Astrocyte (in vitro differentiated cells and primary cell): ENCODE measurements around the gene ZNF860. TPM values are rescaled to one million over a fixed set of nuclear protein-coding genes. Genes with fewer than 3 reads are reported as not detected.

Experiments used
- DNase-seq: peaks from one replicate; pipeline ENCODE4 v3.0.0-alpha.2; 2010; ENCODE audit warnings: low read depth
- FAIRE-seq: peaks from 2 replicates; lab custom pipeline; 2011; peaks lifted over from hg19 to GRCh38; lab: Jason Lieb, UNC
- H2AFZ ChIP-seq: 2 replicates; pipeline ENCODE4 v1.6.0; 2012; ENCODE audit warnings: low read depth, low read length, inconsistent platforms
- H3K27ac ChIP-seq: 2 replicates; pipeline ENCODE4 v1.5.1; 2011; ENCODE audit warnings: low read depth, low read length, inconsistent platforms
- H3K27me3 ChIP-seq: 2 replicates; pipeline ENCODE4 v1.6.0; 2011; ENCODE audit warnings: low read length, inconsistent platforms; ENCODE audit not compliant: insufficient read depth
- H3K36me3 ChIP-seq: 2 replicates; pipeline ENCODE4 v1.5.1; 2011; ENCODE audit warnings: low read length, inconsistent platforms; ENCODE audit not compliant: insufficient read depth
- H3K4me1 ChIP-seq: 2 replicates; pipeline ENCODE4 v1.5.1; 2011; ENCODE audit warnings: low read length, inconsistent platforms; ENCODE audit not compliant: insufficient read depth
- H3K4me2 ChIP-seq: 2 replicates; pipeline ENCODE4 v1.6.0; 2012; ENCODE audit warnings: low read length, inconsistent platforms
- H3K4me3 ChIP-seq: 2 replicates; pipeline ENCODE4 v1.5.1; 2011; ENCODE audit warnings: low read depth, mild to moderate bottlenecking, low read length, inconsistent platforms; ENCODE audit not compliant: insufficient read depth
- H3K79me2 ChIP-seq: 2 replicates; pipeline ENCODE4 v1.6.0; 2012; ENCODE audit warnings: mild to moderate bottlenecking, low read length, inconsistent platforms; ENCODE audit not compliant: insufficient read depth
- H3K9ac ChIP-seq: 2 replicates; pipeline ENCODE4 v1.6.0; 2012; ENCODE audit warnings: mild to moderate bottlenecking, low read length, inconsistent platforms
- H3K9me3 ChIP-seq: 2 replicates; pipeline ENCODE4 v1.5.1; 2012; ENCODE audit warnings: low read depth, mild to moderate bottlenecking, low read length, inconsistent platforms; ENCODE audit not compliant: insufficient read depth
- H4K20me1 ChIP-seq: 2 replicates; pipeline ENCODE4 v1.6.0; 2012; ENCODE audit warnings: low read length, inconsistent platforms; ENCODE audit not compliant: insufficient read depth
- H3K27ac Mint-ChIP-seq: one replicate; pipeline ENCODE4 v1.8.0; 2021; ENCODE audit warnings: mild to moderate bottlenecking, mixed read lengths; ENCODE audit not compliant: unreplicated experiment
- H3K27me3 Mint-ChIP-seq: one replicate; pipeline ENCODE4 v1.8.0; 2021; ENCODE audit warnings: low read depth, mixed read lengths; ENCODE audit not compliant: unreplicated experiment
- H3K36me3 Mint-ChIP-seq: one replicate; pipeline ENCODE4 v1.8.0; 2021; ENCODE audit warnings: low read depth, mixed read lengths; ENCODE audit not compliant: unreplicated experiment
- H3K4me1 Mint-ChIP-seq: one replicate; pipeline ENCODE4 v1.8.0; 2021; ENCODE audit warnings: low read depth, mixed read lengths; ENCODE audit not compliant: unreplicated experiment
- H3K4me3 Mint-ChIP-seq: one replicate; pipeline ENCODE4 v1.8.0; 2021; ENCODE audit warnings: mild to moderate bottlenecking, moderate library complexity, mixed read lengths; ENCODE audit not compliant: unreplicated experiment
- H3K9me3 Mint-ChIP-seq: one replicate; pipeline ENCODE4 v1.8.0; 2021; ENCODE audit warnings: mild to moderate bottlenecking, mixed read lengths; ENCODE audit not compliant: unreplicated experiment
- CTCF ChIP-seq: IDR thresholded peaks from 2 replicates; pipeline ENCODE4 v1.5.1; 2011; ENCODE audit warnings: low read depth, mild to moderate bottlenecking, inconsistent platforms, low read length, moderate library complexity; ENCODE audit not compliant: insufficient read depth
- EZH2 ChIP-seq: IDR thresholded peaks from 2 replicates; pipeline ENCODE4 v1.6.1; 2012; ENCODE audit warnings: mild to moderate bottlenecking, low read length, inconsistent platforms; ENCODE audit not compliant: insufficient read depth
- total RNA-seq: library from RNA; stranded (reverse); gene quantifications from 2 replicates; pipeline ENCODE4 v1.2.1, GENCODE V29; 2021

Gene ZNF860
- total RNA-seq, 1 donor from 2014 or later, result 3.7 TPM

- FAIRE-seq (no peak), DNase-seq (no peak)
- Histone ChIP-seq H3K4me1 (no peaks in the 10 kb centered on the region), H4K20me1 (peaks cover 4% of the 10 kb centered on the region), H3K9me3 (no peaks in the 10 kb centered on the region), H2AFZ (no peak overlapping the region), H3K4me2 (no peak overlapping the region), H3K27me3 (no peaks in the 10 kb centered on the region), H3K9ac (no peak overlapping the region), H3K79me2 (peaks cover 60% of the 10 kb centered on the region), H3K27ac (no peak overlapping the region), H3K36me3 (no peaks in the 10 kb centered on the region), H3K4me3 (no peak overlapping the region)
- Mint-ChIP-seq H3K4me1 (peaks cover 48% of the 10 kb centered on the region), H3K27ac (no peak overlapping the region), H3K36me3 (peaks cover 5% of the 10 kb centered on the region), H3K4me3 (peak overlapping the region; percentile 10), H3K27me3 (no peaks in the 10 kb centered on the region), H3K9me3 (peaks cover 2% of the 10 kb centered on the region)
- TF ChIP-seq CTCF (no peak), EZH2 (no peak)
Measured at GRCh38 chr3:31977736-31978135, 3.8 kb upstream of the ZNF860 start.

DNA sequence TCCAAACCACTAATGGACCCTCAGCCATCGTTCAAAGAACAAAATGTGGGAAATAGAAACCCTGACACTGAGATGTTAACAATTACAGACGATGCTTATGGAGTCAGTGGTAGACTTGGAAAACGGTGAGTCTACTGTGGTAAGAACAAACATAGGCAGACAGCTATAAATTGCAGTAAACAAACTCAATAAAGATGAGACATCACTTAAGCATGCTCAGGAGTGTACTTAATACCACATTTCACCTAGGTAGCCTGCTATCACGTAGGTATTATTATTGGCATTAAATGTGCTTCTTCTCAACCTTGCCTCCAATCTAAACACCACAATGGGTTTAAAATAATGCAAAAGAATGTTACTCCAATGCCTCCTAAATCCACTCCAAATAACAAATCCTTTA lies 3.0 kb upstream of the ZNF860 start:
- H3K4me1 Mint-ChIP-seq, result peaks cover 44% of the 10 kb centered on the region
- DNase-seq, result no peak
- Histone ChIP-seq H3K9me3 (no peaks in the 10 kb centered on the region), H3K9ac (no peak overlapping the region), H3K36me3 (no peaks in the 10 kb centered on the region), H3K27ac (no peak overlapping the region), H3K4me2 (no peak overlapping the region), H3K79me2 (peaks cover 52% of the 10 kb centered on the region), H2AFZ (no peak overlapping the region), H3K27me3 (no peaks in the 10 kb centered on the region), H3K4me1 (no peaks in the 10 kb centered on the region), H3K4me3 (no peak overlapping the region), H4K20me1 (peaks cover 4% of the 10 kb centered on the region)
- peaks cover 6% of the 10 kb centered on the region for H3K9me3 Mint-ChIP-seq
- peaks cover 11% of the 10 kb centered on the region for H3K36me3 Mint-ChIP-seq
- H3K27ac Mint-ChIP-seq, result no peak overlapping the region
- peak overlapping the region; percentile 93 for H3K4me3 Mint-ChIP-seq
- FAIRE-seq, result no peak
- TF ChIP-seq EZH2 (no peak), CTCF (no peak)
- no peaks in the 10 kb centered on the region for H3K27me3 Mint-ChIP-seq

DNA sequence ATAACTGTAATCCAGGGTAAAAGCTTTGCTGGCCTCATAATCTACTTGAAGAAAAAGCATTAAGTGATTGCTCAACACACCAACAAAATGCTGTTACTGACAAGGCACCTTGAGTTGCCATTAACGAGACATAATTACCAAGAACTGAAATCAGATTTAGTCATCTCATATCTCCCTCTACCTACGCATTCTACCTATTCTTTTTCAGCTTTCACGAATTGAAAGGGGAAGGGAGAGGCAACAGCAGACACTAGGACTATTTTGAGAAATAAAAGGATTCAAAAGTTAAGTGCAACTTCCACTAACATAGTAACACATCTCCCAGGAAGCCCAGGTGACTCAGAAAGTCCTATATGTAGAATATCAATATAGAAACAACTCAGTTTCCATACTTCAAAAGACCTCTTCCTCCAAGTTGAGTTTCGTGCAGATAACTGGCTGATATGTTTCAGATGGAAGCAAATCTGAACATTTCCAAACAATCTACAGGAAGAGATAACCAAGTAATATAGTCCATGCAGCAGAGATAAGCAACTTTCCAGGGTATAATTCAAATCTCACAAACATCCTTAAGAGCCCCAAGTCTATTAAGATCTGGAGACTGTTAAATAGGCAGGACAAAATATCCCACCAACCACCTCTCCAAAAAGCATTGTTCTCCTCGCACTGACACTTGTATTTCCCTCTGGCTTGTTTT lies 2.4 kb upstream of the ZNF860 start:
- peaks cover 46% of the 10 kb centered on the region for H3K79me2 ChIP-seq

More for the DNA sequence above, 2.4 kb upstream of the ZNF860 start:
- H2AFZ ChIP-seq, result no peak overlapping the region
- DNase-seq (no peak), FAIRE-seq (no peak)
- no peaks in the 10 kb centered on the region for H3K4me1 ChIP-seq
- H3K27ac Mint-ChIP-seq, result no peak overlapping the region
- H3K36me3 ChIP-seq, result no peaks in the 10 kb centered on the region
- H3K27me3 Mint-ChIP-seq, result no peaks in the 10 kb centered on the region
- no peaks in the 10 kb centered on the region for H3K27me3 ChIP-seq
- peaks cover 4% of the 10 kb centered on the region for H4K20me1 ChIP-seq
- H3K9ac ChIP-seq, result no peak overlapping the region
- peaks cover 12% of the 10 kb centered on the region for H3K36me3 Mint-ChIP-seq
- H3K9me3 Mint-ChIP-seq, result peaks cover 6% of the 10 kb centered on the region
- TF ChIP-seq CTCF (no peak), EZH2 (no peak)
- H3K4me2 ChIP-seq, result peak overlapping the region; percentile 61
- H3K27ac ChIP-seq, result no peak overlapping the region
- peaks cover 42% of the 10 kb centered on the region for H3K4me1 Mint-ChIP-seq
- H3K4me3 ChIP-seq, result peak overlapping the region; percentile 17
- H3K9me3 ChIP-seq, result no peaks in the 10 kb centered on the region
- peak overlapping the region; percentile 93 for H3K4me3 Mint-ChIP-seq
